SK-N-MC (cell line): ENCODE results near the gene KRT40.

Source experiments
- EZH2 ChIP-seq: fragments of 200-600 bp; sonication (generic); IDR thresholded peaks from one replicate; pipeline ENCODE4 v1.6.1; 2017; ENCODE audit warnings: antibody characterized with exemption
- POLR2AphosphoS5 ChIP-seq: IDR thresholded peaks from 2 replicates; pipeline ENCODE4 v1.6.1; 2012; ENCODE audit warnings: mild to moderate bottlenecking, low read depth, low read length, borderline replicate concordance

DNA sequence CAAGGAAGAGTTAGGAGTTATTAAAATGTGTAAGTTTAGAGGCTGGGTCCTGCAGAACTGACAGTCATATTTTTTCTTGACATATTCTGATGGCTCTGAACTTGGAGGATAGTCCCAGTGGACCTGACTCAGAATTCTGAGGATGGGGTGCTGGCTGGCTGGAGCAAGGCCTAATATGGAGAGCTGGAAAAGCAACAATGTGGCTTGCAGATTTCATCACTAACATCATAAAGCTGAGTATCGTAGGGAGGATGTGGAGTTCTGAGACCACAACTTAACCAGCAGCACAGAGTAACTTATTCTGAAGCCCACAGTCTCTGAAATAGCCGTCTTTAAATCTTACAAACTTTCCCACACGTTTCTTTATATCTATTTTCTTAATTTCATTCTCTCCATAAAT is 40.6 kb upstream of the KRT40 start:
- TF ChIP-seq POLR2AphosphoS5 (no peak), EZH2 (no peak)
